MM.1S (cell line): Measurements from ENCODE around the gene SREBF1.

ENCODE experiments used
- DNase-seq: peaks from one replicate; pipeline ENCODE4 v3.0.0-alpha.2; 2015
- H2AFZ ChIP-seq: fragments of 300-600 bp; sonication (generic); 2 replicates; pipeline ENCODE4 v1.6.0; 2016; ENCODE audit warnings: antibody characterized with exemption, low read length
- H3F3A ChIP-seq: fragments of 300-600 bp; sonication (generic); 2 replicates; pipeline ENCODE4 v1.6.1; 2016; ENCODE audit warnings: mild to moderate bottlenecking, antibody characterized with exemption, low read length, moderate library complexity, mixed read lengths; ENCODE audit not compliant: insufficient read depth
- H3K27ac ChIP-seq: fragments of 300-600 bp; sonication (generic); 2 replicates; pipeline ENCODE4 v1.5.1; 2016; ENCODE audit warnings: mild to moderate bottlenecking, low read length
- H3K27me3 ChIP-seq: fragments of 300-600 bp; sonication (generic); replicated peaks from 2 replicates; pipeline ENCODE4 v1.6.0; 2016; ENCODE audit warnings: low read length; ENCODE audit not compliant: insufficient read depth
- H3K36me3 ChIP-seq: fragments of 300-600 bp; sonication (generic); replicated peaks from 2 replicates; pipeline ENCODE4 v1.6.1; 2016; ENCODE audit warnings: mild to moderate bottlenecking, low read length, mixed read lengths; ENCODE audit not compliant: insufficient read depth
- H3K4me1 ChIP-seq: fragments of 300-600 bp; sonication (generic); 2 replicates; pipeline ENCODE4 v1.6.1; 2016; ENCODE audit warnings: low read length, mixed read lengths
- H3K4me2 ChIP-seq: fragments of 300-600 bp; sonication (generic); 2 replicates; pipeline ENCODE4 v1.6.0; 2016; ENCODE audit warnings: low read depth, low read length
- H3K4me3 ChIP-seq: fragments of 300-600 bp; sonication (generic); 2 replicates; pipeline ENCODE4 v1.5.1; 2016; ENCODE audit warnings: low read length, mixed read lengths
- H3K79me2 ChIP-seq: fragments of 300-600 bp; sonication (generic); 2 replicates; pipeline ENCODE4 v1.6.1; 2016; ENCODE audit warnings: mixed run types, low read length, mixed read lengths
- H3K9ac ChIP-seq: fragments of 300-600 bp; sonication (generic); 2 replicates; pipeline ENCODE4 v1.6.1; 2016; ENCODE audit warnings: low read length, mixed read lengths
- H3K9me2 ChIP-seq: fragments of 300-600 bp; sonication (generic); replicated peaks from 2 replicates; pipeline ENCODE4 v1.6.1; 2016; ENCODE audit warnings: mild to moderate bottlenecking, low read length, mixed read lengths; ENCODE audit not compliant: insufficient read depth
- H3K9me3 ChIP-seq: fragments of 300-600 bp; sonication (generic); replicated peaks from 2 replicates; pipeline ENCODE4 v1.6.1; 2016; ENCODE audit warnings: mild to moderate bottlenecking, low read length, mixed read lengths; ENCODE audit not compliant: insufficient read depth
- H4K20me1 ChIP-seq: fragments of 300-600 bp; sonication (generic); 2 replicates; pipeline ENCODE4 v1.6.1; 2016; ENCODE audit warnings: mild to moderate bottlenecking, low read length, moderate library complexity, mixed read lengths; ENCODE audit not compliant: insufficient read depth
- EZH2 ChIP-seq: fragments of 300-600 bp; sonication (generic); optimal IDR thresholded peaks from 2 replicates; pipeline ENCODE3; 2017; ENCODE audit warnings: low read depth, mild to moderate bottlenecking, antibody characterized with exemption, low read length, mixed read lengths
- EZH2phosphoT487 ChIP-seq: fragments of 300-600 bp; sonication (generic); IDR thresholded peaks from 2 replicates; pipeline ENCODE4 v1.6.1; 2018; ENCODE audit warnings: antibody characterized with exemption, low read length
- TF ChIP-seq, protein P1 (sequence below): fragments of 300-600 bp; sonication (generic); IDR thresholded peaks from 2 replicates; pipeline ENCODE4 v1.5.1; 2016; ENCODE audit warnings: antibody characterized with exemption, low read length, mixed read lengths

Gene SREBF1

DNA sequence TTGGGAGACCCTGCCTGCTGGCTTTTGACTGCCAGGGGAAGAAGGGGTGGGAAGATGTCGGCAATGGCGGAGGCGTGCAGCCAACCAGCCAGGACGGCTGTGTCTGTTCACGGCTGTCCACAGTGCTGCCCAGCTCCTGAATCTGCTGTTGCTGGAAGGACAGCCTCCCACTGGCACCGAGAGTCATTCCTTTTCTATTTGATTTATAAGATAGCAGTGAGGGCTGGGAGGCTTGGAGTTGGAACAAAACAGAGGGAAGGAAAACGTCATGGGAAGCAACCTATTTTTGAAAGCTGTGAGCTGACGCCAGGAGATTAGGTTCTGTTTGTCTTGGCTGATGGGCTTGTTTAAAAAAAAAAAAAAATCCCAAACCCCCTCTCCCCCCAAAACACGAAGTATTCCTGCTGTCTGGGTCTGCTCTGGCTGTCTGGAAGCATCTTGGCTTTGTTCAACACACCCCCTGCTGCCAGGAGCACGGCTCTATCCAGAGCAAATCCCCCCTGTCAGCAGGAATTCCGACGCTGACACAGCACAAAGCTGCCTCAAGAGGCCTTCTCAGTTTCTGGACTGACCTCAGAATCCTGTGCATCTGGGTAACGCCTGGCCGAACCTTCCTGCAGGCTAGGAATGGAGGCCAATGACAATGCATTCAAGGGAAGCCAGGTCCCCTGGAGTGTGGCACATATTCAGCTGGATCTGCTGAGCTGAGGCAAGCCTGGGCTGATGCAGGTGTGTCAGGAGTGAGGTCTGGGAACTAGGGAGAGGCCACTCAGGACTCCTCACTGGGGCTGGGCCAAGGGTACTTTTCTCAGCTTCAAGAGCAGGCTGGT lies 41.0 kb upstream of the SREBF1 start:
- no peak overlapping the region for H3K27ac ChIP-seq
- no peak overlapping the region for H3K4me3 ChIP-seq
- TF ChIP-seq EZH2 (no peak), EZH2phosphoT487 (no peak)
- TF ChIP-seq, protein P1, sequence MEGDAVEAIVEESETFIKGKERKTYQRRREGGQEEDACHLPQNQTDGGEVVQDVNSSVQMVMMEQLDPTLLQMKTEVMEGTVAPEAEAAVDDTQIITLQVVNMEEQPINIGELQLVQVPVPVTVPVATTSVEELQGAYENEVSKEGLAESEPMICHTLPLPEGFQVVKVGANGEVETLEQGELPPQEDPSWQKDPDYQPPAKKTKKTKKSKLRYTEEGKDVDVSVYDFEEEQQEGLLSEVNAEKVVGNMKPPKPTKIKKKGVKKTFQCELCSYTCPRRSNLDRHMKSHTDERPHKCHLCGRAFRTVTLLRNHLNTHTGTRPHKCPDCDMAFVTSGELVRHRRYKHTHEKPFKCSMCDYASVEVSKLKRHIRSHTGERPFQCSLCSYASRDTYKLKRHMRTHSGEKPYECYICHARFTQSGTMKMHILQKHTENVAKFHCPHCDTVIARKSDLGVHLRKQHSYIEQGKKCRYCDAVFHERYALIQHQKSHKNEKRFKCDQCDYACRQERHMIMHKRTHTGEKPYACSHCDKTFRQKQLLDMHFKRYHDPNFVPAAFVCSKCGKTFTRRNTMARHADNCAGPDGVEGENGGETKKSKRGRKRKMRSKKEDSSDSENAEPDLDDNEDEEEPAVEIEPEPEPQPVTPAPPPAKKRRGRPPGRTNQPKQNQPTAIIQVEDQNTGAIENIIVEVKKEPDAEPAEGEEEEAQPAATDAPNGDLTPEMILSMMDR: no peak
- no peak overlapping the region for H3K9ac ChIP-seq
- H3K4me2 ChIP-seq: no peak overlapping the region
- no peaks in the 10 kb centered on the region for H3K79me2 ChIP-seq
- H3K27me3 ChIP-seq: no peaks in the 10 kb centered on the region
- H3K36me3 ChIP-seq: no peaks in the 10 kb centered on the region
- H3K9me3 ChIP-seq: no peaks in the 10 kb centered on the region
- H4K20me1 ChIP-seq: no peaks in the 10 kb centered on the region
- H3K4me1 ChIP-seq: no peaks in the 10 kb centered on the region
- no peaks in the 10 kb centered on the region for H3K9me2 ChIP-seq
- DNase-seq: no peak
- H2AFZ ChIP-seq: no peak overlapping the region
- H3F3A ChIP-seq: no peaks in the 10 kb centered on the region

DNA sequence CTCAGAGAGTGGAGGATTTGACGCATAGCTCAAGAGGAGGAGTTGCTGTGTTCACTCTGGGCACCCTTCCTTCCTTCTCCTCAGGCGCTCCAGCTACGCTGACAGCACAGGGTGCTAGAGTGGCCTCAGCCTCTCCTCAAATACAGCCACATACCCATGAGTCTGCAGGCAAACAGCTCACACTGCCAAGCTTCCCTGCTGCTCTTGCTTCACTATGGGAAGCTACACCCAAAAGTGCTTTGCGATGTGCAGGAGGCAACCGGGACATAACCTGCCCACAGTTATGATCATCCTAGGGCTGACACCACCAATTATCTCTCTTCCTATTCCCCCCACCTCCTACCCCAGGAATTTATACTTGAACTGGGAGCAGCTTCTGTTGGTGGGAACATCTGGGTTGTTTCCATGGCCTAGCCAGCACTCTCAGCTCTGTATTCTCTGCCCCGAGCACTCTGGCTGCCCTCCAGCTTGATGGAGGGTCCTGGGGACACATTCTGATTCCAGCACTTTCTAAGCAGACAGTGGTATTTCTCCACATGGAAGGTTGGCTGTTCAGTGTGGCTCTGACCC lies 40.3 kb upstream of the SREBF1 start:
- Histone ChIP-seq H3K4me2 (no peak overlapping the region), H3K9me3 (no peaks in the 10 kb centered on the region), H4K20me1 (no peaks in the 10 kb centered on the region), H3K4me3 (no peak overlapping the region), H3K9ac (no peak overlapping the region), H3K36me3 (no peaks in the 10 kb centered on the region), H3K27ac (no peak overlapping the region), H3K79me2 (no peaks in the 10 kb centered on the region), H2AFZ (no peak overlapping the region), H3K27me3 (no peaks in the 10 kb centered on the region), H3K4me1 (no peaks in the 10 kb centered on the region), H3F3A (no peaks in the 10 kb centered on the region), H3K9me2 (no peaks in the 10 kb centered on the region)
- TF ChIP-seq, protein P1: no peak
- TF ChIP-seq EZH2phosphoT487 (no peak), EZH2 (no peak)
- no peak for DNase-seq

DNA sequence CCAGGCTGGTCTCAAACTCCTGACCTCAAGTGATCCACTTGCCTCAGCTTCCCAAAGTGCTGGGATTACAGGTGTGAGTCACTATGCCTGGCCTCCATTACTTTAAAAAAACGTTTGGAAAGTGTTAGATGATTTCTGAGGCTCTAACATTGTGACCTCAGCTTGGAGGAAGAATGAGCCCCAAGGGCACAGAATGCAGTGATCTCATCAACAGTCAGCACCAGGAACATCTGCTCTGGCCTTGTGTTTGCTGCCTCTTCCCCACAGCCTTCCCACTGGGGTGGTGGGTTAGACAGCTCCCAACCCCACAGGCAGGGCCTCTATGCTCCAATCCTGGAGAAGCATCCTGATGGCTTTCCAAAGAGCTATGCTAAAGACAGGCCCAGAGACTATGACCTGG lies 37.7 kb upstream of the SREBF1 start:
- H4K20me1 ChIP-seq: no peaks in the 10 kb centered on the region
- H2AFZ ChIP-seq: no peak overlapping the region
- no peaks in the 10 kb centered on the region for H3K4me1 ChIP-seq
- no peaks in the 10 kb centered on the region for H3F3A ChIP-seq
- no peaks in the 10 kb centered on the region for H3K79me2 ChIP-seq
- no peak overlapping the region for H3K4me3 ChIP-seq
- H3K27me3 ChIP-seq: no peaks in the 10 kb centered on the region
- H3K4me2 ChIP-seq: no peak overlapping the region
- no peaks in the 10 kb centered on the region for H3K9me3 ChIP-seq
- no peak overlapping the region for H3K27ac ChIP-seq
- H3K36me3 ChIP-seq: no peaks in the 10 kb centered on the region
- no peaks in the 10 kb centered on the region for H3K9me2 ChIP-seq
- H3K9ac ChIP-seq: no peak overlapping the region
- TF ChIP-seq EZH2 (no peak), EZH2phosphoT487 (no peak)
- TF ChIP-seq, protein P1: no peak
- no peak for DNase-seq
